ENCODE measurements around the gene AZU1.
A peak's percentile ranks its signal among the peaks of the same experiment; 100 is the strongest.

AZU1 gene

GRCh38 chr19:827710-828321, at the start of gene AZU1:
Gene AZU1 (plus strand): TSS chr19:827837. CDS start chr19:827847, 10 bp downstream.
- DNase-seq, result no peak

- peak in 1 of 2 experiments; percentile 56 for DNase-seq
Observed at GRCh38 chr19:778910-779653, 48.6 kb upstream of the AZU1 start.

- no peak for DNase-seq
Observed at GRCh38 chr19:780935-781334, 46.7 kb upstream of the AZU1 start.

GRCh38 chr19:781800-782184, 45.8 kb upstream of the AZU1 start:
- no peak for DNase-seq

GRCh38 chr19:782185-782877, 45.3 kb upstream of the AZU1 start:
- no peak for DNase-seq

GRCh38 chr19:782878-783668, 44.6 kb upstream of the AZU1 start:
- no peak for DNase-seq

GRCh38 chr19:784541-784940, 43.1 kb upstream of the AZU1 start:
- no peak for DNase-seq

GRCh38 chr19:787536-787935, 40.1 kb upstream of the AZU1 start:
- DNase-seq, result no peak

- no peak for DNase-seq
Observed at GRCh38 chr19:788686-788982, 39.0 kb upstream of the AZU1 start.

GRCh38 chr19:788983-789700, 38.5 kb upstream of the AZU1 start:
- DNase-seq, result no peak

- DNase-seq, result no peak
Observed at GRCh38 chr19:789701-790060, 38.0 kb upstream of the AZU1 start.

- DNase-seq, result no peak
Observed at GRCh38 chr19:791007-791566, 36.5 kb upstream of the AZU1 start.

- no peak for DNase-seq
Observed at GRCh38 chr19:791567-792305, 35.9 kb upstream of the AZU1 start.

- no peak for DNase-seq
Observed at GRCh38 chr19:792306-792885, 35.2 kb upstream of the AZU1 start.

GRCh38 chr19:793806-794205, 33.8 kb upstream of the AZU1 start:
- DNase-seq, result no peak

- DNase-seq, result no peak
Observed at GRCh38 chr19:795073-795611, 32.5 kb upstream of the AZU1 start.

- DNase-seq, result no peak
Observed at GRCh38 chr19:795691-796581, 31.7 kb upstream of the AZU1 start.

- DNase-seq, result peak; percentile 98 to 99
Observed at GRCh38 chr19:796692-797527, 30.7 kb upstream of the AZU1 start, which contains the start of gene PTBP1. Gene PTBP1 (plus strand): TSS chr19:797452. CDS start chr19:797498, 46 bp downstream.
